Amniotic epithelial cell (primary cell): ENCODE measurements around the gene HUNK.
"Not testable (repeated sequence)": the region's sequence is repeated elsewhere in the genome, so short reads cannot be mapped to it uniquely, and the experiment has no call there.

Experiments used
- DNase-seq: peaks from one replicate; pipeline ENCODE4 v3.0.0-alpha.2; 2010; ENCODE audit warnings: low read depth

The HUNK gene

DNA sequence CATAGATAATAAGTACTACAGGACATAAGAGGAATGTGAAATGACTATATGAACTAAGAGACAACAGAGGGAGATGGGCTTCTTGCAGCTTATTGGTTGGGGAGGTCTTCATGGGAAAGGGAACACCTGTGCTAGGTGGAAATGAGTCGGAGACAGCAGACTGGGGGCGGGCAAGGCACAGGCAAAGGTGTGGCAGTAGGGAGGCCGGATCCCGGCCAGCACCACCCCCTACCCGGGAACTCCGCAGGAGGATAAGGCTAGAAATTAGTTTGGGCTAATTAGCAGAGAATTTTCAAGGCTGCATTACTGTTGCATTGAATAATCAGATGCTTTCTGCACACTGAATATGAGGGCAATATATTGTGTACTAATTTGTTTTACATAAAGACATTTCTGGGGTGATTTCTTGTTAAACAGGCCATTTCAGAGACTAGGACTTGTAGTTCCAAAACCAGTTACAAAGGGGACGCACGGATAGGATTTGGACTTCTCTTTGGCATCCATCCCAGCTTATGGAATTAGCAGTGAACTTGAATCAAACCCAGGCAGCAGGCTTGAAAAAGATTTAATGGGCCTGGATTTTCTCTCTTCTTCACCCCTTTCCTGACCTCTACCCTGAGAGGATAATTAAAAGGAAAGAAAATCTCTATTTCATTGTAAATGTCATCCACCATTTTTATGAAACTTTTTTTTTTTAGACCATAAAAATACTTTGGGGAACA lies 2.2 kb upstream of the HUNK start:
- DNase-seq: no peak

DNA sequence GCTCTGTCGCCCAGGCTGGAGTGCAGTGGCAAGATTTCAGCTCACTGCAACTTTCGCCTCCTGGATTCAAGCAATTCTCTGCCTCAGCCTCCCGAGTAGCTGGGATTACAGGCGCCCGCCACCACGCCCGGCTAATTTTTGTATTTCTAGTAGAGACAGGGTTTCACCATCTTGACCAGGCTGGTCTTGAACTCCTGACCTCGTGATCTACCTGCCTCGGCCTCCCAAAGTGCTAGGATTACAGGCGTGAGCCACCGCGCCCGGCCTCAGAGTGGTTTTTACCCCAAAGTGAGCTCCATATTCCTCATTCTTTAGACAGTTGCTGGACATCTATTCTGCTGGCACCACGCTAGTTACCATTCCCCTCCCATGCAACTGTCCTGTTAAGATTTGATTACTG lies 1.4 kb upstream of the HUNK start:
- DNase-seq: not testable (repeated sequence)

- no peak for DNase-seq
These were observed 758 bp upstream of the HUNK start for GRCh38 chr21:31872072-31872451.

DNA sequence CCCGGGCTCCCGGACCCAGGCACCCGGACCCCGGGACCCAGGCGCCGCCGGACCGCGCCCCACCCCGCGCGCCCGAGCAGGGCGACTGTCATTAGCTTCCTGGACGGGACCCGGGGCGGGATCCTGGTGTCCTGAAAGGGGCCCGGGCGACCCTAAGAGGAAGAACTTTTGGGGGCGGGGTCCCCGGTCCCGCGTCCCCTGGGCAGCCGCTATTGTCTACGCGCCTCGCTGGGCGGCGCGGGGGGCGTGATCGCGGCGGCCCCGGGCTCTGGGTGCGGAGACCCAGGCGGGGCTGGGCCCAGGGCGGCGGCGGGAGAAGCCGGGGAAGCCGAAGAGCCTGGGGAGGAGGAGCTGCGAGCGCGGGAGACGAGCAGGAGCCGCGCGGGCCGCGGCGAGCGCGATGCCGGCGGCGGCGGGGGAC lies 465 bp downstream of the HUNK start:
- DNase-seq: no peak

GRCh38 chr21:31873696-31874599 lies 1.1 kb downstream of the HUNK start:
- DNase-seq: no peak

GRCh38 chr21:31874812-31875212 lies 2.0 kb downstream of the HUNK start:
- DNase-seq: no peak

- no peak for DNase-seq
These were observed 2.7 kb downstream of the HUNK start for GRCh38 chr21:31875496-31876015.

GRCh38 chr21:31877463-31877957 lies 4.7 kb downstream of the HUNK start:
- DNase-seq: no peak

- no peak for DNase-seq
These were observed 6.0 kb downstream of the HUNK start for GRCh38 chr21:31878831-31879230.

DNA sequence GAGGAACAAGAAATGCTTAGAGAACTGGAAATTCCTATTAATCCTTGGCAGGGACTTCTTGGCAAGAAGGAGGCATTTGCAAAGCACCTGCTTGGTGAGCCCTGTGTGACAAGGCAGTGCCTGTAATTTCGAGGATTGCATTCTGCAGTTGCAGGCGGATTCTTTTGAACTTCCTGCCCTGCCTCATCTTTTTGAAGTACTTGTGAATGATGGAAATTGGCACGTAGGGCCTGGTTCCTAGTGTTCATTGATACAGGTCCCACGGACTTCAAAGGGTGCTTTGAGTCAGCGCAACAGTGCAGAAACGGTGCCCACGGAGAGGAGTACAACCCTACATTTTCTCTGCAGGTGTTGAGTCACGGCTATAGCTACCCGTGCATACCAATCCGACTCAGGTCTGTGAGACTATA lies 6.4 kb downstream of the HUNK start:
- DNase-seq: no peak

DNA sequence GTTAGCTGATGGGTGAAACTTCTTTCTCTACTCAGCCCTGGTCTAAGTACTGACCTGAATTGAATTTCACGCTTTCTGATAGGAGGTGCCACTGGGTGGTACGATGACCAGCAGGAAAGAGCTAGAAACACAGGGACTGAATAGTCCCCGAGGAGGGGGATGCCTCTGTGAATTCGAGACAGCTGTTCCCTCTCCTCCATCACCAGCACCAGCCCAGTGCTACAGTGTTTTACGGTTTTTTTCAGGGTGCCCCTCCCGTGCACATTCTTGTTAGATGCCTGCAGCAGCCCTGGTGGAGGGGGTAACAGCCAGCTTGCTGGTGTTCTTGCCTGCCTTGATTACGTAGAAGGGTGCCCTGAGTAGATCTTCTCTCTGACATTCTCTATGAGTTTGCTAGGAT lies 7.1 kb downstream of the HUNK start:
- no peak for DNase-seq

DNA sequence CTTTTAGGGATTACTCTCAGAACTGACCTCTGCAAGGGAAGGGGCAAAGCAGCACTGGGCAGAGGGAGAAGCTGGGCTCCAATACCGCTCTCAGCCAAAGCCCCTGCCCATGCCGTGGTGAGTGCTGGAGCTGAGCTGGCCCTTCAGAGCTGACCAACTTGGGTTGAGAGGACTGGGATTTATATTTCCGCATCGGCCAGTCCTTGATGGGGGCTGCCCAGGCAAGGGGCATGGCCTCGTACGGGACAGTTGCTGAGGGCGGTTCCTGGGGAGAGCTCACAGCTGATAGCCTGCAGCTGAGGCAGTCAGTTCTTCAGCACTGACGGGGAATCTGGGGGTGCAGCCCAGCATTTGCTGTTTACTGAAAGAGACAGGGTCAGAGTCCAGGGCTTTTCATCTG lies 8.0 kb downstream of the HUNK start:
- no peak for DNase-seq

GRCh38 chr21:31882711-31883110 lies 9.9 kb downstream of the HUNK start:
- no peak for DNase-seq

- no peak for DNase-seq
These were observed 12.3 kb downstream of the HUNK start for GRCh38 chr21:31885146-31885545.

- no peak for DNase-seq
These were observed 14.1 kb downstream of the HUNK start for GRCh38 chr21:31886915-31887314.

- DNase-seq: no peak
These were observed 14.6 kb downstream of the HUNK start for GRCh38 chr21:31887391-31887841.

GRCh38 chr21:31888936-31889371 lies 16.1 kb downstream of the HUNK start:
- DNase-seq: no peak

DNA sequence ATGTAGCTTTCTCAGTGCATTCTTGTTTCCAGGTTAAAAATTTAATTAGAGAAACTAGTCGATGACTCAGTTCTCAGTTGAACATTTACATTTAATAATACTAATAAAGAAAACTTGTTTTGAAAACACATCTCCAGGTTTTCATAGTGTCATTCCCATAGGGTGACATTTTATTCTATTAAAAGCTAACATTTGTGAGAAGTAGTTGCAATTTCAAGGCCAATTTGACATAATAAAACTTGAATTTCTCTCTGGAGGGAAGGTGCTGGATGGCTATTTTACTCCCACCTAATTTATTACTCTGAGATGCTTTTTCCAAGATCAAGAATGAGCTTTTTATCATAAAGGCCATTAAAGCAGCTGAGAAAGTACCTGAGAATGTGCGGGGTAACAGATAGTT lies 16.6 kb downstream of the HUNK start:
- no peak for DNase-seq

- no peak for DNase-seq
These were observed 19.9 kb downstream of the HUNK start for GRCh38 chr21:31892686-31893085.

DNA sequence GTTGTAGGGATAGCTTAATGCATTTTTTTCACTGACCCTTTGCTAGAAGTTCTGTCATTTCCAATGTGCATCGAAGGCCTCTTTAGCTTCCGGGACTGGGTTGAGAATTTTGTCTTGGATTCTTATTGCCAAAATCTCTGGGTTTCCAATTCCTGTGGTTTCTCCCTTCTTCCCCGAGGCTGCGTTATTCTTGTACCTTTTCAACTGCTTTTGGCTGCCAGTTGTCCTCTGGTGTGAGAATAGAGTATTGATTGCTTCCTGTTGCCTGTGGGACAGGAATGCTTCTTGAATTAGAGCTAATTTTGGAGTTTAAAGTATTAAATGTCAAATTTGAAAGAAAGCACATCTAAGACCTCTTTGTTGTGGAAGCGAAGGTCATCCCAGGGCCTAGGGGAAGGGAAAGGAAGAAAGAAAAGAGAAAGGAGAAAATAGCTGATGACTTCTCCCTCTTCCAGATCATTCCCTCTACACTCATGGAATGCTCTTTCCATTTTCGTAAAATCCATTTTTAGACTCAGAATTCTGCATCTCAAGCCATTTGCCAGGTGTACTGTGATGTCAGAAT lies 21.1 kb downstream of the HUNK start:
- no peak for DNase-seq

GRCh38 chr21:31894457-31894856 lies 21.6 kb downstream of the HUNK start:
- DNase-seq: no peak

GRCh38 chr21:31895077-31895835 lies 22.4 kb downstream of the HUNK start:
- DNase-seq: no peak
